ENCODE results near the gene MYO3B.

DNA sequence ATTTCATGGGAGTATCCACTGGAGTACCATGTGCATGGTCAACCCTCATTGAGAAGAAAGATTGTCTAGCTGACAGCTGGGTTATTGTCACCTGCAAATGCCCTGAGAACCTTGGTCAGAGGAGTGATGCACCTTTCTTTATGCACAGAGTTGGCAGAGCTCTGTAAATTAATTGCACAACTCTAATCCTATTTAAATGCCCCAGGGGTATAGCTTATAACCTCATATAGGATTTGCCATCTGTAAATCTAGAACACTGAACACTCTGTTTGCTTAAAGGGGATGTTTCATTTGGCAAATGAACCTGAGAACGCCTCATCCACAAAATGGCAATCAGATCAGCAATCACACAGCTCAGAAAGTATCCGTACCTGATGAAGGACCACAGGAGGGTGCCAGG lies 465.4 kb downstream of the MYO3B start:
- TF ChIP-seq, protein P1, sequence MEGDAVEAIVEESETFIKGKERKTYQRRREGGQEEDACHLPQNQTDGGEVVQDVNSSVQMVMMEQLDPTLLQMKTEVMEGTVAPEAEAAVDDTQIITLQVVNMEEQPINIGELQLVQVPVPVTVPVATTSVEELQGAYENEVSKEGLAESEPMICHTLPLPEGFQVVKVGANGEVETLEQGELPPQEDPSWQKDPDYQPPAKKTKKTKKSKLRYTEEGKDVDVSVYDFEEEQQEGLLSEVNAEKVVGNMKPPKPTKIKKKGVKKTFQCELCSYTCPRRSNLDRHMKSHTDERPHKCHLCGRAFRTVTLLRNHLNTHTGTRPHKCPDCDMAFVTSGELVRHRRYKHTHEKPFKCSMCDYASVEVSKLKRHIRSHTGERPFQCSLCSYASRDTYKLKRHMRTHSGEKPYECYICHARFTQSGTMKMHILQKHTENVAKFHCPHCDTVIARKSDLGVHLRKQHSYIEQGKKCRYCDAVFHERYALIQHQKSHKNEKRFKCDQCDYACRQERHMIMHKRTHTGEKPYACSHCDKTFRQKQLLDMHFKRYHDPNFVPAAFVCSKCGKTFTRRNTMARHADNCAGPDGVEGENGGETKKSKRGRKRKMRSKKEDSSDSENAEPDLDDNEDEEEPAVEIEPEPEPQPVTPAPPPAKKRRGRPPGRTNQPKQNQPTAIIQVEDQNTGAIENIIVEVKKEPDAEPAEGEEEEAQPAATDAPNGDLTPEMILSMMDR (IDR thresholded peaks at IDR 0.05): no peak
- no peak for TF ChIP-seq ZFX (IDR thresholded peaks at IDR 0.05; ENCODE audit: borderline replicate concordance)
